HepG2 (cell line): Measurements from ENCODE around the gene NFATC3. TPM values are rescaled to one million over a fixed set of nuclear protein-coding genes. Genes with fewer than 3 reads are reported as not detected.

Experiments used
- ARHGAP35 ChIP-seq: sonication (generic); formaldehyde crosslinking; IDR thresholded peaks from 2 replicates; pipeline ENCODE4 v1.9.0; 2022; ENCODE audit warnings: mild to moderate bottlenecking, inconsistent platforms, moderate library complexity, missing genetic modification reagents, borderline replicate concordance
- ATF7-NPFF ChIP-seq: sonication (generic); formaldehyde crosslinking; IDR thresholded peaks from 2 replicates; pipeline ENCODE4 v1.8.1; 2023; ENCODE audit warnings: mild to moderate bottlenecking, low read depth, missing genetic modification reagents, moderate library complexity
- BCLAF1 ChIP-seq: fragments of 450-650 bp; IDR thresholded peaks from 2 replicates; pipeline ENCODE4 v1.6.1; 2017; ENCODE audit warnings: mild to moderate bottlenecking
- CHCHD3 ChIP-seq: sonication (generic); formaldehyde crosslinking; IDR thresholded peaks from 2 replicates; pipeline ENCODE4 v1.8.0; 2022; ENCODE audit warnings: mild to moderate bottlenecking, missing genetic modification reagents, moderate library complexity
- JUND ChIP-seq: sonication (generic); formaldehyde crosslinking; IDR thresholded peaks from 2 replicates; pipeline ENCODE4 v1.8.0; 2022; ENCODE audit warnings: mild to moderate bottlenecking, missing genetic modification reagents
- KDM4B ChIP-seq: sonication (generic); formaldehyde crosslinking; IDR thresholded peaks from 2 replicates; pipeline ENCODE4 v1.4.0; 2020; ENCODE audit warnings: missing genetic modification reagents
- LCORL ChIP-seq, 2 experiments: fragments of 450-650 bp in 1 of 2; sonication (generic) in 1 of 2; formaldehyde crosslinking in 1 of 2; IDR thresholded peaks; 2 replicates each; pipeline versions ENCODE4 v1.5.0 to v1.6.1; 2017 to 2020; ENCODE audit warnings: antibody characterized with exemption in 1 of 2, missing genetic modification reagents in 1 of 2
- NFAT5 ChIP-seq: sonication (generic); formaldehyde crosslinking; IDR thresholded peaks from 2 replicates; pipeline ENCODE4 v1.4.0; 2020; ENCODE audit warnings: missing genetic modification reagents
- POGZ ChIP-seq: sonication (generic); formaldehyde crosslinking; IDR thresholded peaks from 2 replicates; pipeline ENCODE4 v1.4.0; 2020; ENCODE audit warnings: mild to moderate bottlenecking, missing genetic modification reagents
- SOX13 ChIP-seq, 3 experiments: fragments of 450-650 bp in 1 of 3; sonication (generic) in 1 of 3; formaldehyde crosslinking in 1 of 3; IDR thresholded peaks in 2 of 3; conservative IDR thresholded peaks in 1 of 3; 2 replicates each; pipeline versions ENCODE4 v1.5.0 to v1.6.1; 2016 to 2020; ENCODE audit warnings: antibody characterized with exemption in 1 of 3, mild to moderate bottlenecking in 1 of 3, missing compliant biosample characterization in 1 of 3, missing genetic modification reagents in 1 of 3, moderate library complexity in 1 of 3
- ZBTB42 ChIP-seq: sonication (generic); formaldehyde crosslinking; IDR thresholded peaks from 2 replicates; pipeline ENCODE4 v1.5.0; 2020; ENCODE audit warnings: mild to moderate bottlenecking, missing genetic modification reagents
- ZNF274 ChIP-seq: sonication (generic); formaldehyde crosslinking; IDR thresholded peaks from 2 replicates; pipeline ENCODE4 v1.5.1; 2020; ENCODE audit warnings: mild to moderate bottlenecking, missing genetic modification reagents
- ZNF564 ChIP-seq: sonication (generic); formaldehyde crosslinking; IDR thresholded peaks from 2 replicates; pipeline ENCODE4 v1.8.1; 2023; ENCODE audit warnings: mild to moderate bottlenecking, missing genetic modification reagents
- ZNF569 ChIP-seq: sonication (generic); formaldehyde crosslinking; IDR thresholded peaks from 2 replicates; pipeline ENCODE4 v1.5.0; 2020; ENCODE audit warnings: mild to moderate bottlenecking, missing genetic modification reagents, moderate library complexity, borderline replicate concordance
- ZNF615 ChIP-seq: sonication (generic); formaldehyde crosslinking; IDR thresholded peaks from 2 replicates; pipeline ENCODE4 v1.5.0; 2020; ENCODE audit warnings: mild to moderate bottlenecking, missing genetic modification reagents, borderline replicate concordance
- polyA plus RNA-seq, 8 experiments: library from polyadenylated mRNA; depleted of rRNA in 3 of 8; stranded (reverse) in 7 of 8; unstranded in 1 of 8; fragments of >200 nt; fragmentation: Illumina TruSeq in 4 of 8; extraction: Trizol in 4 of 8; gene quantifications; 2 replicates each; pipeline versions ENCODE4 v1.2.1 to v1.2.3, GENCODE V29; 2011 to 2016; ENCODE audit warnings: low read depth in 4 of 8, missing spikeins in 1 of 8, mixed read lengths in 1 of 8; ENCODE audit not compliant: insufficient read depth in 1 of 8
- total RNA-seq, 5 experiments: library from RNA; depleted of rRNA; stranded (reverse); fragments of >200 nt; fragmentation: Illumina TruSeq; extraction: Trizol; gene quantifications; 2 replicates each; pipeline ENCODE4 v1.2.3, GENCODE V29; 2016; ENCODE audit warnings: low read depth in 1 of 5
- TF ChIP-seq, protein P1 (sequence below): sonication (generic); formaldehyde crosslinking; IDR thresholded peaks from 2 replicates; pipeline ENCODE4 v1.4.0; 2020; ENCODE audit warnings: mild to moderate bottlenecking, missing genetic modification reagents
- TF ChIP-seq, protein P2 (sequence below): sonication (generic); formaldehyde crosslinking; IDR thresholded peaks from 2 replicates; pipeline ENCODE4 v1.4.0; 2020; ENCODE audit warnings: low read depth, mild to moderate bottlenecking, missing genetic modification reagents

NFATC3 gene
- total and polyA plus RNA-seq, 2 of the 13 experiments (the other 11 are each of a cell fraction or from before 2014, with no cell fraction given), result 52.6 to 62.7 TPM

GRCh38 chr16:68265078-68265920 is 180.1 kb downstream of the NFATC3 start (continued):
- TF ChIP-seq SOX13 (IDR thresholded peaks at IDR 0.05) (peak; percentile 74), SOX13 (CRISPR knock-in tag; conservative IDR thresholded peaks at IDR 0.05 in 1 of 2, IDR thresholded peaks at IDR 0.05 in 1 of 2) (peak in 1 of 2 experiments; percentile 93; a peak in 2 of 4 replicates), LCORL (IDR thresholded peaks at IDR 0.05) (peak; percentile 80; the same call in 1 of the 2 replicates), LCORL (CRISPR knock-in tag; IDR thresholded peaks at IDR 0.05) (peak; percentile 98), JUND (CRISPR knock-in tag) (peak; percentile 96), ZBTB42 (CRISPR knock-in tag) (0 out of 2 replicates have a peak, but pooled peaks have one; percentile 21), NFAT5 (peak; percentile 23; the same call in 1 of the 2 replicates), ZNF564 (CRISPR knock-in tag) (no peak), ZNF615 (CRISPR knock-in tag) (no peak), ZNF274 (CRISPR knock-in tag) (no peak; the same call in 1 of the 2 replicates), BCLAF1 (no peak), ZNF569 (CRISPR knock-in tag) (no peak), ATF7-NPFF (CRISPR knock-in tag) (0 out of 2 replicates have a peak, but pooled peaks have one; percentile 44), KDM4B (CRISPR knock-in tag) (peak; percentile 70; the same call in 1 of the 2 replicates), ARHGAP35 (CRISPR knock-in tag) (no peak; the same call in 1 of the 2 replicates), CHCHD3 (CRISPR knock-in tag) (no peak), POGZ (CRISPR knock-in tag) (peak; percentile 66)
- TF ChIP-seq, protein P1, sequence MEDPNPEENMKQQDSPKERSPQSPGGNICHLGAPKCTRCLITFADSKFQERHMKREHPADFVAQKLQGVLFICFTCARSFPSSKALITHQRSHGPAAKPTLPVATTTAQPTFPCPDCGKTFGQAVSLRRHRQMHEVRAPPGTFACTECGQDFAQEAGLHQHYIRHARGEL, result no peak
- TF ChIP-seq, protein P2, sequence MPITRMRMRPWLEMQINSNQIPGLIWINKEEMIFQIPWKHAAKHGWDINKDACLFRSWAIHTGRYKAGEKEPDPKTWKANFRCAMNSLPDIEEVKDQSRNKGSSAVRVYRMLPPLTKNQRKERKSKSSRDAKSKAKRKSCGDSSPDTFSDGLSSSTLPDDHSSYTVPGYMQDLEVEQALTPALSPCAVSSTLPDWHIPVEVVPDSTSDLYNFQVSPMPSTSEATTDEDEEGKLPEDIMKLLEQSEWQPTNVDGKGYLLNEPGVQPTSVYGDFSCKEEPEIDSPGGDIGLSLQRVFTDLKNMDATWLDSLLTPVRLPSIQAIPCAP (CRISPR knock-in tag), result no peak
